ENCODE results near the gene MYNN. TPM values are rescaled to one million over a fixed set of nuclear protein-coding genes. Genes with fewer than 3 reads are reported as not detected.

The MYNN gene
- total RNA-seq, 1 experiment from 2014 or later, result 16.2 TPM

DNA sequence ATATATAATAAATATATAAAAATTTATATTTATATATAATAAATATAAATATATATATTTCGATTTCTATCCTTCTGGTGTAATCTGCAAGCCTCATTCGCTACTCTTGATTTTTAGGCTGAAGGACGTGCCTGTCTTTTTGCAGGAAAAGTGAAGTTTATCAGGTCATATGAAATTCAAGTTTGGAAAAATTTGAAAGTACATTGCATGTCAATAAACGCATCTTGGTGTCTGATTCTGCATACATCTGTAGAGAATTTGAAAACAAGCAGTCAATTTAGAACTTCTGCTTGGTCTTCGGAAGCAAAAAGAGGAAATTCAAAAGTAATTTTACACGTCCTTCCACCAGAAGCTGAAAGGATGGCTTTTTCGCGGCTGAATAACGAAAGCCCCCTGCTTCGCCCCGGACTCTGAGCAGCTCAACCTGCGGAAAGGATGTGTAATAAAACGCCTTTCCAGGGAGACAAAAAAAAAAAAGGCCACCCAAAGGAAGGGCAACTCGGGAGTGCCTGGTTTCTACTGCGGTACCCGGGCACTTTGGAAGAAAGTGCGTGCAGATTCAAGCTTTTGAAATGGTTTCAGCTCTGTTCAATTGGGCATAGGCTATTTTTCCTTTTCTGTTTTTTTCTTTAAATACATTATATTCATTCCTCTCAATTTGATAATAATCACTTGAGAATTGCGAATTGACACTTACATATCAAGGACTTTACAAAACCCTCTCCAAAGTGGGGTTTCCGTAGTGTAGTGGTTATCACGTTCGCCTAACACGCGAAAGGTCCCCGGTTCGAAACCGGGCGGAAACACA, 1.5 kb upstream of the MYNN start:
- CTCF ChIA-PET, result no interaction called here
- Histone ChIP-seq H3K36me3 (ENCODE audit: control insufficient read depth, insufficient read depth, low read length) (peaks cover 19% of the 10 kb centered on the region), H3K9me3 (ENCODE audit: control insufficient read depth, insufficient read depth, low read depth, low read length) (no peaks in the 10 kb centered on the region), H3K4me3 (ENCODE audit: low read depth in 2 of 2, low read length in 2 of 2) (peak overlapping the region; percentile 90 to 98), H3K4me1 (ENCODE audit: control insufficient read depth, insufficient read depth, low read length) (peaks cover 9% of the 10 kb centered on the region), H3K27ac (ENCODE audit: low read length) (peak overlapping the region; percentile 97), H3K27me3 (ENCODE audit: control insufficient read depth, insufficient read depth, low read length) (no peaks in the 10 kb centered on the region)
- no TSS peak for BruUV-seq (replicated peaks)
- POLR2A ChIA-PET, result interaction anchor here (0.6 to 0.9 kb wide), 5 partner anchors 33 to 320 kb away, joined by 3 to 13 read pairs (median 4); partner anchors contain the start of gene SEC62
- TF ChIP-seq SIN3A (IDR thresholded peaks at IDR 0.05; ENCODE audit: borderline replicate concordance, insufficient read depth, low read depth, low read length) (no peak), POLR2AphosphoS5 (IDR thresholded peaks at IDR 0.05; ENCODE audit: low read depth, low read length) (no peak; the same call in 1 of the 2 replicates), REST (IDR thresholded peaks at IDR 0.05; ENCODE audit: insufficient read depth in 1 of 2, low read depth in 2 of 2, low read length in 1 of 2) (no peak)
- TF ChIP-seq, protein P1, sequence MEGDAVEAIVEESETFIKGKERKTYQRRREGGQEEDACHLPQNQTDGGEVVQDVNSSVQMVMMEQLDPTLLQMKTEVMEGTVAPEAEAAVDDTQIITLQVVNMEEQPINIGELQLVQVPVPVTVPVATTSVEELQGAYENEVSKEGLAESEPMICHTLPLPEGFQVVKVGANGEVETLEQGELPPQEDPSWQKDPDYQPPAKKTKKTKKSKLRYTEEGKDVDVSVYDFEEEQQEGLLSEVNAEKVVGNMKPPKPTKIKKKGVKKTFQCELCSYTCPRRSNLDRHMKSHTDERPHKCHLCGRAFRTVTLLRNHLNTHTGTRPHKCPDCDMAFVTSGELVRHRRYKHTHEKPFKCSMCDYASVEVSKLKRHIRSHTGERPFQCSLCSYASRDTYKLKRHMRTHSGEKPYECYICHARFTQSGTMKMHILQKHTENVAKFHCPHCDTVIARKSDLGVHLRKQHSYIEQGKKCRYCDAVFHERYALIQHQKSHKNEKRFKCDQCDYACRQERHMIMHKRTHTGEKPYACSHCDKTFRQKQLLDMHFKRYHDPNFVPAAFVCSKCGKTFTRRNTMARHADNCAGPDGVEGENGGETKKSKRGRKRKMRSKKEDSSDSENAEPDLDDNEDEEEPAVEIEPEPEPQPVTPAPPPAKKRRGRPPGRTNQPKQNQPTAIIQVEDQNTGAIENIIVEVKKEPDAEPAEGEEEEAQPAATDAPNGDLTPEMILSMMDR (IDR thresholded peaks at IDR 0.05), result no peak
- in situ Hi-C loops (cut with HindIII; ENCODE audit: low pct_unique_long_range_greater_than_20kb, low sequenced_read_pairs), result no loop called here
- peak; percentile 37 for ATAC-seq
- DNase-seq (ENCODE audit: low read depth, low spot score), result peak; percentile 87
- intact Hi-C loops (cut with micrococcal nuclease; ENCODE audit: unreplicated experiment), result no loop called here

DNA sequence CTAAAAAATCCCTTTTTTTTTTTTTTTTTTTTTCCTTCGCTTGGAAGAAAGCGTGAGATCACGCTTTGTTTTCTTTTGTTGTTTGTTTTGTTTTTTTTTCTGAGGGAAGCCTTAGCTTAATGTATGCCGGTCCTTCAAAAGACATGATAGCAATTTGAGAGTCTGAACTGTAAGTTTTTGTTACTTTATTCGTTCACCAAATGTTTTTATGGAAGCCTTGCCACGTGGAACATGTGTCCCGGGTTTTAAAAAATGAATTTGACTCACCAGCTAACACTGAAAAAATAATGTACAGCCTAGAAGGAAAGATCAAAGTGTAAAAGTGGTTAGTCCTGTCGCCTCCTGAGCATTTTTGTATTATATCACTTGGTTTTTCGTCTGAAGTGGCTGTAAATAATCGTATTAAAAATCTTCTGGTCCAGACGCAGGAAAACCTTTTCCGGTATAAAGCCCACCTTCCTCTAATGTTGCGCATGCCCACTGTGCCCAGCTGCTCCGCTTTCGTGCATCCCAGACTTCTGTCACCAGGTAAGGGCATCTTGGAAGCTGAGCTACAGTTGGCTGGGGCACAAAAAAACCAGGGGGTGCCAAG, 795 bp upstream of the MYNN start:
- ATAC-seq (peak; percentile 78), DNase-seq (ENCODE audit: low read depth, low spot score) (peak; percentile 80)
- Histone ChIP-seq H3K27me3 (ENCODE audit: control insufficient read depth, insufficient read depth, low read length) (no peaks in the 10 kb centered on the region), H3K4me3 (ENCODE audit: low read depth in 2 of 2, low read length in 2 of 2) (peak overlapping the region; percentile 90 to 98), H3K9me3 (ENCODE audit: control insufficient read depth, insufficient read depth, low read depth, low read length) (no peaks in the 10 kb centered on the region), H3K27ac (ENCODE audit: low read length) (peak overlapping the region; percentile 97), H3K4me1 (ENCODE audit: control insufficient read depth, insufficient read depth, low read length) (peaks cover 9% of the 10 kb centered on the region), H3K36me3 (ENCODE audit: control insufficient read depth, insufficient read depth, low read length) (peaks cover 19% of the 10 kb centered on the region)
- intact Hi-C loops (cut with micrococcal nuclease; ENCODE audit: unreplicated experiment), result no loop called here
- no TSS peak for BruUV-seq (replicated peaks)
- TF ChIP-seq POLR2AphosphoS5 (IDR thresholded peaks at IDR 0.05; ENCODE audit: low read depth, low read length) (no peak), REST (IDR thresholded peaks at IDR 0.05; ENCODE audit: insufficient read depth in 1 of 2, low read depth in 2 of 2, low read length in 1 of 2) (no peak), SIN3A (IDR thresholded peaks at IDR 0.05; ENCODE audit: borderline replicate concordance, insufficient read depth, low read depth, low read length) (no peak), TCF7L2 (IDR thresholded peaks at IDR 0.05; ENCODE audit: low read depth, low read length) (no peak; the same call in 1 of the 2 replicates)
- TF ChIP-seq, protein P1 (IDR thresholded peaks at IDR 0.05), result no peak
- ChIA-PET CTCF (no interaction called here), POLR2A (interaction anchor here (0.7 to 0.9 kb wide), 2 partner anchors 194 to 319 kb away, joined by 3 to 13 read pairs; partner anchors contain the start of gene SEC62)
- in situ Hi-C loops (cut with HindIII; ENCODE audit: low pct_unique_long_range_greater_than_20kb, low sequenced_read_pairs), result no loop called here

Measured in Panc1 (cell line).